H9 (cell line): ENCODE results near the gene CERS3. TPM values are rescaled to one million over a fixed set of nuclear protein-coding genes. Genes with fewer than 3 reads are reported as not detected.

Source experiments
- DNase-seq: peaks from one replicate; pipeline ENCODE4 v3.0.0-alpha.2; 2017
- H2AFZ ChIP-seq: one replicate; pipeline ENCODE4 v1.6.1; 2013; ENCODE audit warnings: mild to moderate bottlenecking, low read length, control low read depth, moderate library complexity
- H2AK5ac ChIP-seq: 2 replicates; pipeline ENCODE4 v1.6.1; 2013; ENCODE audit warnings: low read length, control low read depth, mixed read lengths; ENCODE audit not compliant: insufficient read length
- H2BK120ac ChIP-seq: one replicate; pipeline ENCODE4 v1.6.1; 2013; ENCODE audit warnings: low read depth, mild to moderate bottlenecking, low read length, control low read depth, inconsistent platforms; ENCODE audit not compliant: poor library complexity, severe bottlenecking
- H2BK12ac ChIP-seq: 2 replicates; pipeline ENCODE4 v1.6.1; 2013; ENCODE audit warnings: low read length, control low read depth, mixed read lengths, low read depth; ENCODE audit not compliant: insufficient read length
- H2BK15ac ChIP-seq: 2 replicates; pipeline ENCODE4 v1.6.1; 2013; ENCODE audit warnings: low read depth, low read length, control low read depth
- H2BK20ac ChIP-seq: one replicate; pipeline ENCODE4 v1.6.1; 2013; ENCODE audit warnings: low read depth, mild to moderate bottlenecking, low read length, control low read depth, inconsistent platforms; ENCODE audit not compliant: poor library complexity, severe bottlenecking
- H2BK5ac ChIP-seq: 2 replicates; pipeline ENCODE4 v1.6.1; 2013; ENCODE audit warnings: low read length, control low read depth, mixed read lengths; ENCODE audit not compliant: insufficient read length
- H3K14ac ChIP-seq: 2 replicates; pipeline ENCODE4 v1.6.1; 2013; ENCODE audit warnings: low read length, control low read depth; ENCODE audit not compliant: insufficient read depth
- H3K18ac ChIP-seq: 2 replicates; pipeline ENCODE4 v1.6.1; 2013; ENCODE audit warnings: low read depth, mild to moderate bottlenecking, mixed read lengths, low read length, control low read depth; ENCODE audit not compliant: insufficient read length
- H3K23ac ChIP-seq: 2 replicates; pipeline ENCODE4 v1.6.1; 2013; ENCODE audit warnings: low read length, control low read depth, mixed read lengths, low read depth; ENCODE audit not compliant: insufficient read length
- H3K23me2 ChIP-seq: 2 replicates; pipeline ENCODE4 v1.6.1; 2013; ENCODE audit warnings: low read depth, mild to moderate bottlenecking, mixed read lengths, low read length, control low read depth; ENCODE audit not compliant: insufficient read length, poor library complexity, severe bottlenecking
- H3K27ac ChIP-seq: 2 replicates; pipeline ENCODE4 v1.5.1; 2013; ENCODE audit warnings: low read length, control low read depth, mixed read lengths, low read depth; ENCODE audit not compliant: insufficient read length
- H3K27me3 ChIP-seq: 2 replicates; pipeline ENCODE4 v1.6.1; 2013; ENCODE audit warnings: low read length, control low read depth, inconsistent platforms; ENCODE audit not compliant: insufficient read depth
- H3K4ac ChIP-seq: 2 replicates; pipeline ENCODE4 v1.6.1; 2013; ENCODE audit warnings: low read depth, mild to moderate bottlenecking, control low read depth, inconsistent platforms, low read length, moderate library complexity
- H3K4me1 ChIP-seq: 2 replicates; pipeline ENCODE4 v1.6.1; 2013; ENCODE audit warnings: low read length, control low read depth, inconsistent platforms; ENCODE audit not compliant: insufficient read depth
- H3K4me2 ChIP-seq: 2 replicates; pipeline ENCODE4 v1.6.1; 2013; ENCODE audit warnings: low read length, control low read depth, mixed read lengths; ENCODE audit not compliant: insufficient read length, insufficient read depth
- H3K56ac ChIP-seq: 2 replicates; pipeline ENCODE4 v1.6.1; 2013; ENCODE audit warnings: low read depth, mild to moderate bottlenecking, mixed read lengths, low read length, control low read depth; ENCODE audit not compliant: insufficient read length
- H3K79me1 ChIP-seq: 2 replicates; pipeline ENCODE4 v1.6.1; 2013; ENCODE audit warnings: low read depth, mild to moderate bottlenecking, moderate library complexity, low read length, control low read depth, inconsistent platforms; ENCODE audit not compliant: insufficient read depth, poor library complexity, severe bottlenecking
- H3K79me2 ChIP-seq: 2 replicates; pipeline ENCODE4 v1.6.1; 2013; ENCODE audit warnings: low read length, control low read depth, inconsistent platforms; ENCODE audit not compliant: insufficient read depth
- H3K9ac ChIP-seq: 2 replicates; pipeline ENCODE4 v1.6.1; 2013; ENCODE audit warnings: low read length, control low read depth, mixed read lengths; ENCODE audit not compliant: insufficient read length; ENCODE audit errors: extremely low read depth
- H3K9me3 ChIP-seq: one replicate; pipeline ENCODE4 v1.6.1; 2013; ENCODE audit warnings: low read depth, low read length, inconsistent platforms; ENCODE audit not compliant: control insufficient read depth
- H3T11ph ChIP-seq: one replicate; pipeline ENCODE4 v1.6.1; 2013; ENCODE audit warnings: mild to moderate bottlenecking, low read length, control low read depth, inconsistent platforms
- H4K20me1 ChIP-seq: one replicate; pipeline ENCODE4 v1.6.1; 2013; ENCODE audit not compliant: control insufficient read depth, insufficient read length, insufficient read depth
- H4K5ac ChIP-seq: 2 replicates; pipeline ENCODE4 v1.6.1; 2013; ENCODE audit warnings: low read depth, mild to moderate bottlenecking, mixed read lengths, low read length, control low read depth; ENCODE audit not compliant: insufficient read length
- H4K8ac ChIP-seq: replicated peaks from 2 replicates; pipeline ENCODE4 v1.6.1; 2013; ENCODE audit warnings: low read length, control low read depth, mixed read lengths, low read depth; ENCODE audit not compliant: insufficient read length
- H4K91ac ChIP-seq: 2 replicates; pipeline ENCODE4 v1.6.1; 2013; ENCODE audit warnings: low read depth, mild to moderate bottlenecking, moderate library complexity, mixed read lengths, low read length, control low read depth; ENCODE audit not compliant: insufficient read length
- H3K27ac Mint-ChIP-seq, 3 experiments: 2 replicates in 2 of 3; 3 replicates in 1 of 3; pipeline ENCODE4 v1.8.0; 2020 to 2021; ENCODE audit warnings: mixed read lengths in 3 of 3, mild to moderate bottlenecking in 1 of 3, moderate library complexity in 1 of 3
- H3K27me3 Mint-ChIP-seq: 2 replicates; pipeline ENCODE4 v1.8.0; 2021; ENCODE audit warnings: low read depth, mild to moderate bottlenecking, moderate library complexity, mixed read lengths
- H3K36me3 Mint-ChIP-seq, 3 experiments: 2 replicates in 2 of 3; 3 replicates in 1 of 3; pipeline ENCODE4 v1.8.0; 2020 to 2021; ENCODE audit warnings: low read depth in 3 of 3, mixed read lengths in 3 of 3; ENCODE audit not compliant: insufficient read depth in 1 of 3
- H3K4me1 Mint-ChIP-seq, 2 experiments: 2 replicates each; pipeline ENCODE4 v1.8.0; 2020; ENCODE audit warnings: mixed read lengths in 2 of 2
- H3K4me3 Mint-ChIP-seq, 2 experiments: 2 replicates in 1 of 2; 3 replicates in 1 of 2; pipeline ENCODE4 v1.8.0; 2020 to 2021; ENCODE audit warnings: mild to moderate bottlenecking in 2 of 2, mixed read lengths in 2 of 2, moderate library complexity in 1 of 2
- H3K9me3 Mint-ChIP-seq, 2 experiments: 2 replicates in 1 of 2; 3 replicates in 1 of 2; pipeline ENCODE4 v1.8.0; 2020; ENCODE audit warnings: mild to moderate bottlenecking in 2 of 2, mixed read lengths in 2 of 2, moderate library complexity in 1 of 2
- WGBS: extraction: QIAGEN DNeasy Blood & Tissue Kit; methylation state at CpG from one replicate; pipeline ENCODE4 v1.1.7; 2013; ENCODE audit warnings: missing lambda C conversion rate, low lambda C conversion rate, mixed read lengths; ENCODE audit not compliant: insufficient read length; ENCODE audit errors: extremely low coverage; 5-methylcytosine and 5-hydroxymethylcytosine counted together
- total RNA-seq: library from RNA; stranded (reverse); gene quantifications from 2 replicates; pipeline ENCODE4 v1.2.1, GENCODE V29; 2021
- TF ChIP-seq, protein P1 (sequence below): fragments of 200-600 bp; sonication (generic); conservative IDR thresholded peaks from 3 replicates; pipeline ENCODE4 v1.8.0; 2021; ENCODE audit warnings: antibody characterized with exemption, mild to moderate bottlenecking

Gene CERS3
- total RNA-seq, 1 experiment from 2014 or later, result 1.4 TPM

GRCh38 chr15:100471933-100472332, 56.8 kb downstream of the CERS3 start:
- no peak for DNase-seq
- Histone ChIP-seq H3K9me3 (no peaks in the 10 kb centered on the region), H2BK15ac (no peak overlapping the region), H4K91ac (no peak overlapping the region), H3K14ac (no peak overlapping the region), H2AFZ (no peak overlapping the region), H3K4me1 (no peaks in the 10 kb centered on the region), H3K4me2 (no peak overlapping the region), H4K8ac (no peak overlapping the region), H3K9ac (no peak overlapping the region), H3K56ac (no peak overlapping the region), H3K23me2 (no peaks in the 10 kb centered on the region), H3K4ac (no peak overlapping the region), H3K79me1 (no peaks in the 10 kb centered on the region), H3K27me3 (no peaks in the 10 kb centered on the region), H2BK20ac (no peak overlapping the region), H2BK120ac (no peak overlapping the region), H2AK5ac (no peak overlapping the region), H4K20me1 (no peaks in the 10 kb centered on the region), H4K5ac (no peak overlapping the region), H2BK5ac (no peak overlapping the region), H2BK12ac (no peak overlapping the region), H3K79me2 (no peaks in the 10 kb centered on the region), H3K23ac (no peak overlapping the region), H3K27ac (no peak overlapping the region), H3K18ac (no peak overlapping the region), H3T11ph (no peak overlapping the region)
- Mint-ChIP-seq H3K27ac (no peak overlapping the region), H3K36me3 (no peaks in the 10 kb centered on the region), H3K9me3 (no peaks in the 10 kb centered on the region), H3K4me3 (no peak overlapping the region), H3K27me3 (no peaks in the 10 kb centered on the region; the same call in 1 of the 2 replicates), H3K4me1 (no peaks in the 10 kb centered on the region)
- TF ChIP-seq, protein P1, sequence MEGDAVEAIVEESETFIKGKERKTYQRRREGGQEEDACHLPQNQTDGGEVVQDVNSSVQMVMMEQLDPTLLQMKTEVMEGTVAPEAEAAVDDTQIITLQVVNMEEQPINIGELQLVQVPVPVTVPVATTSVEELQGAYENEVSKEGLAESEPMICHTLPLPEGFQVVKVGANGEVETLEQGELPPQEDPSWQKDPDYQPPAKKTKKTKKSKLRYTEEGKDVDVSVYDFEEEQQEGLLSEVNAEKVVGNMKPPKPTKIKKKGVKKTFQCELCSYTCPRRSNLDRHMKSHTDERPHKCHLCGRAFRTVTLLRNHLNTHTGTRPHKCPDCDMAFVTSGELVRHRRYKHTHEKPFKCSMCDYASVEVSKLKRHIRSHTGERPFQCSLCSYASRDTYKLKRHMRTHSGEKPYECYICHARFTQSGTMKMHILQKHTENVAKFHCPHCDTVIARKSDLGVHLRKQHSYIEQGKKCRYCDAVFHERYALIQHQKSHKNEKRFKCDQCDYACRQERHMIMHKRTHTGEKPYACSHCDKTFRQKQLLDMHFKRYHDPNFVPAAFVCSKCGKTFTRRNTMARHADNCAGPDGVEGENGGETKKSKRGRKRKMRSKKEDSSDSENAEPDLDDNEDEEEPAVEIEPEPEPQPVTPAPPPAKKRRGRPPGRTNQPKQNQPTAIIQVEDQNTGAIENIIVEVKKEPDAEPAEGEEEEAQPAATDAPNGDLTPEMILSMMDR, result no peak
- no CpG with 5 or more reads among the region's 3 CpGs for WGBS
